Breast epithelium (tissue), 3 donors: Measurements from ENCODE around the gene FZD2.

Source experiments
- POLR2AphosphoS5 ChIP-seq, 3 donors: sonication (generic); formaldehyde crosslinking; IDR thresholded peaks; one replicate each; pipeline ENCODE4 v1.6.1; 2017; ENCODE audit warnings: antibody characterized with exemption in 3 of 3
- TF ChIP-seq, protein P1 (sequence below), 3 donors: fragments of 450-650 bp; IDR thresholded peaks; one replicate each; pipeline ENCODE4 v1.5.1; 2016 to 2017; ENCODE audit warnings: antibody characterized with exemption in 3 of 3, mild to moderate bottlenecking in 3 of 3, moderate library complexity in 3 of 3

DNA sequence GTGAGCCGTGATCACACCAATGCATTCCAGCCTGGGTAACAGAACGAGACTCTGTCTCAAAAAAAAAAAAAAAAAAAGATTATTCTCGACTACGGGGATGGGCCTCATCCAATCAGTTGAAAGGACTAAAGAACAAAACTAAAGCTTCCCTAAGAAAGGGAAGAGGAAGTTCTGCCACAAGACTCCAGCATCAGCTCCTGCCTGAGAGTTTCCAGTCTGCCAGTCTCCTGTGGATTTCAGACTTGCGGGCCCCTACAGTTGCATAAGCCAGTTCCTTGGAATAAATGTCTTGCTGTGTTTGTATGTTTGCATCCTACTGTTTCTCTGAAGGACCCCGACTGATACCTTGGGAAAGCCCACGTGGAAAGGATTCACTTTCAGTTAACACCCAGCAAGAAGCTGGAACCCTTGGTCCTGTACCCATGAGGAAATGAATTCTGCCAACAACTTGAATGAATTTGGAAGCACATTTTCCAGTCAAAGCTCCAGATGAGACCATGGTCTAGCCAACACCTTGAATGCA, 26.3 kb upstream of the FZD2 start:
- TF ChIP-seq, protein P1, sequence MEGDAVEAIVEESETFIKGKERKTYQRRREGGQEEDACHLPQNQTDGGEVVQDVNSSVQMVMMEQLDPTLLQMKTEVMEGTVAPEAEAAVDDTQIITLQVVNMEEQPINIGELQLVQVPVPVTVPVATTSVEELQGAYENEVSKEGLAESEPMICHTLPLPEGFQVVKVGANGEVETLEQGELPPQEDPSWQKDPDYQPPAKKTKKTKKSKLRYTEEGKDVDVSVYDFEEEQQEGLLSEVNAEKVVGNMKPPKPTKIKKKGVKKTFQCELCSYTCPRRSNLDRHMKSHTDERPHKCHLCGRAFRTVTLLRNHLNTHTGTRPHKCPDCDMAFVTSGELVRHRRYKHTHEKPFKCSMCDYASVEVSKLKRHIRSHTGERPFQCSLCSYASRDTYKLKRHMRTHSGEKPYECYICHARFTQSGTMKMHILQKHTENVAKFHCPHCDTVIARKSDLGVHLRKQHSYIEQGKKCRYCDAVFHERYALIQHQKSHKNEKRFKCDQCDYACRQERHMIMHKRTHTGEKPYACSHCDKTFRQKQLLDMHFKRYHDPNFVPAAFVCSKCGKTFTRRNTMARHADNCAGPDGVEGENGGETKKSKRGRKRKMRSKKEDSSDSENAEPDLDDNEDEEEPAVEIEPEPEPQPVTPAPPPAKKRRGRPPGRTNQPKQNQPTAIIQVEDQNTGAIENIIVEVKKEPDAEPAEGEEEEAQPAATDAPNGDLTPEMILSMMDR (IDR thresholded peaks at IDR 0.05) = no peak
- TF ChIP-seq POLR2AphosphoS5 (IDR thresholded peaks at IDR 0.05) = no peak
